Superior temporal gyrus (tissue), 1 donor: ENCODE measurements around the gene RND2.
"Not testable (repeated sequence)": the region's sequence is repeated elsewhere in the genome, so short reads cannot be mapped to it uniquely, and the experiment has no call there.

Experiments used
- DNase-seq: peaks from one replicate; pipeline ENCODE4 v3.0.0-alpha.2; 2016; ENCODE audit errors: extremely low spot score

The RND2 gene, protein sequence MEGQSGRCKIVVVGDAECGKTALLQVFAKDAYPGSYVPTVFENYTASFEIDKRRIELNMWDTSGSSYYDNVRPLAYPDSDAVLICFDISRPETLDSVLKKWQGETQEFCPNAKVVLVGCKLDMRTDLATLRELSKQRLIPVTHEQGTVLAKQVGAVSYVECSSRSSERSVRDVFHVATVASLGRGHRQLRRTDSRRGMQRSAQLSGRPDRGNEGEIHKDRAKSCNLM

DNA sequence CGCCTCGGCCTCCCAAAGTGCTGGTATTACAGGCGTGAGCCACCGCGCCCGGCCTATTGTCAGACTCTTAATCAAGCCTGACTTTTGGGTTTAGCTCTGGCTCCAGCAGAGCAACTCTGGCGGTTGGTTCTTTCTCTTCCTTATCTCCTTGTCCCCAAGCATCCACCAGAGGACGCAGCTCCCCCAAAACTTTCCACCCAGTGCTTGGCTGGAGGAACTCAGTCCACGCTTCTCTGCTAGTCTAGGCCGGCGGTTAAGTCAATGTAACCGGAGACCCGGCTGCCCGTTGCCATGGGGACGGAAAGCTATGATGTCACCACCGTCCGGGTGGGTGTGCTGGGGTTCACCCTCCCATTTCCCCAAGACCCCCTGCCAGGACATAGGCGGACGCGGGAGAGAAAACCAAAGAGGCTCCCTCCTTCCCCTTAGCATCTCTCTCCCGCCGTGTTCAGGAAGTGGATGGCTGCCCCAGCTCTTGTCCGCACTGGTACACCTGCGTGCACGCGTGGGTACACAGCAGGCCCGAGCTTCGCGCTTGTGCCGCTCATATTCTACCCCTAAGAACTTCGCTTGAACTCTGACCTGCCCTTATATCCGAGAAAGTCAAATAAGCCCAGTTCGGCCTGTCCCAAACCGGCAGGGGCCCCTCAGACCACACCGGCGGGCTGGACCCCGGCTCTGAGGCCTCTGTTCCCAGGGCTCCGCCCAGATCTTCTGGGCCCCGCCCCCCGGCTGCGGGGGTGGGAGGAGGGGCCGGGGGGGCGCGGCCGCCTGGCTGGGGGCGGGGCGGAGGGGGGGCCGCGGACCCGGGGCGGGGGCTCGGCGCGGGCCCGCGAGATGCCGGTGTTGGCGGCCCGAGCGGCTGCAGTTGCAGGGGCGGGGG lies at the start of gene RND2:
Gene RND2, plus strand, starts transcription at position 825 of the 883 bp plus-strand sequence. CDS start 117 bp downstream, outside the sequence.
- DNase-seq = peak; percentile 93

- no peak for DNase-seq
Measured at GRCh38 chr17:42975265-42975664, 49.8 kb upstream of the RND2 start.

GRCh38 chr17:42975701-42976100 lies 49.3 kb upstream of the RND2 start:
- not testable (repeated sequence) for DNase-seq

DNA sequence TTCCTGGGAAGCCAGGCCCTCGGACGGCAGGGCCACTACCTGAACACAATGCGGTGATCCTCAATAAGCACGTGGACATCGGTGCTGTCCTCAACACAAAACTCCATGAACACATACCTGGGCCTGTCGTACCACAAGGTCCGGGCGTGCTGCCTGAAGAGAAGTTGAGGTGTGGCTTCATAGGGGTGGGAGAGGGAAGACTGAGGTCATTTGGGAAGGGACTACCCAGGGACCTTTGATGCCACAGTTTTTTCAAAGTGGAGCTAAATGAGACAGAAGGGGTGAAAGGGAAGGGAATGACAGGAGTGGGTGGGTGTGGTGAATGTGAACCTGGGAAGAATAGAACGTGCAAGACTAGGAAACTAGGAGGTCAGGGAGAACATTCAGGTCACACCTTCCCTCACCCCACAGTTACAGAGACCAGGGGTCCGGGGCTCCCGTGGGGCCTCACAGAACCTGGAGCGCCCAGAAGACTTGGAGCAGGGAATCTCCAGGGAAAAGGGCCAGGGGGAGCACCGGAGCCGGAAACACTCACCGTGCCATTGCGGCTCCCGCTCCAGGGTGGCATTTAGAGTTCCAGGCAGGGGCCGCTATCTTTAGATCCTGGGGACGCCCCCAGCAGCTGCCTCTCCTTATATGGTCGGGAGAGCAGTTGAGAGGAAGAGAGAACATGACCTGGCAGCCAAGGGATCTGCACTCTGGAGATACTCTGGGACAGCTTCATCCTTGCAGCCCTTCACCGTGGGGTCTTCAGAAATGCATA lies 45.3 kb upstream of the RND2 start, which contains the start of gene PTGES3L:
Gene PTGES3L, minus strand, starts transcription at position 570 of the 763 bp plus-strand sequence. Its CDS starts 27 bp downstream, at position 543.
- no peak for DNase-seq

DNA sequence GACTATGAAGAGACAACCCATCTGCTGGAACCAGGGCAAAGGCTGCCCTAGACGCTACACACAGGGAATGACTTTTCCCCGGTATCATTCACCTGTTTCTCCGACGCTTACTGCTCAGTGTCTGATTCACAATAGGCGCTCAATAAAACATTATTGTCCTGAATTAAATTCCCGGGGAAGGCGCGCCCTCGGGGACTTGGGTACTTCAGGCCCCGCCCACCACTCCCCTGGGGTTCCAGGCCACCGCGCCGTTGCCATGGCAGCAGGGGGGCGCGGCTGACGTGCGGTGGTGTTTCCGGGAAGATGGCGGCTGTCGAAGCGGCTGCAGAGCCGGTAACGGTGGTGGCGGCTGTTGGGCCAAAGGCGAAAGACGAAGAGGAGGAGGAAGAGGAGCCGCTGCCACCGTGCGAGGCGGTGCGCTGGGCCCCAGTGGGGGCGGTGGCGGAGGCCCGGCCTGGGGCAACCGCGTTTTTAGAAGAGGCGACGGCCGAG lies 44.7 kb upstream of the RND2 start, which contains the start of gene RUNDC1:
Gene RUNDC1, plus strand, starts transcription at position 292 of the 492 bp plus-strand sequence. Its CDS starts 12 bp downstream, at position 304.
- peak; percentile 86 for DNase-seq

GRCh38 chr17:42980766-42981397 lies 44.1 kb upstream of the RND2 start:
- DNase-seq = no peak

DNA sequence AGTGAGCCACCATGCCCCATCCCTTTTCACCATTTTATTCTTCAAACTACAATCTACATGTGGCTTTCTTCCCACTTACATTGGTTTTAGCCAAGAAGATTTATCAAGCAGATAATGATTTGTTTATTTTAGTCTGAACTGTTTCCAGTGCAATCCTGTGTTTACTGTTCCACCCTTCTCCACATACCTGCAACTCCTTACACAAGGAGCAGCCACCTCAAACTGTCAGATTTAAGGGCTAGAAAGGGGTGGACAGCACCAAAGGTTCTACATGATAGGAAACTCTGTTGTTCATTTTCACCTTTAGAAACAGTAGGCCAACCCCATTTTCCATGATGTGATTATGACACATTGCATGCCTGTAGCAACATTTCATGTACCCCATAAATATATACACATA lies 42.8 kb upstream of the RND2 start:
- no peak for DNase-seq

DNA sequence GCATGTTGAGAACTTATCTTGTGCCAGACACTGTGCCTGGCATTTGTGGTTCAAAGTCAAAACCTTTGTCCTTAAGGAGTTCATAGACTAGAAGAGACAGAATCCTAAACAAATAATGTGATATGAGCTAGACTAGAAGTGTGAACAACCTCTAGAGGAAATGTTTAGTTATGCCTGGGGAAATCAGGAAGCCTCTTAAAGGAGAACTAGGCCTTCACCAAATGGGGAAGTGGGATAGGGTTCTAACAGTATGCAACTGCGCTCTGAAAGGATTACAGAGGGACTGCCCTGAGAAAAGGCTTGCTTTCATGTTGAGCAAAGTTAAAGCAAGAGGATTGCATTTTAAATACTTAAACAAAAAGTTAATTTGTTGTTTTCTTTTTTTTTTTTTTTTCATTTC lies 39.8 kb upstream of the RND2 start:
- no peak for DNase-seq

- no peak for DNase-seq
Measured at GRCh38 chr17:42989141-42989540, 35.9 kb upstream of the RND2 start.

DNA sequence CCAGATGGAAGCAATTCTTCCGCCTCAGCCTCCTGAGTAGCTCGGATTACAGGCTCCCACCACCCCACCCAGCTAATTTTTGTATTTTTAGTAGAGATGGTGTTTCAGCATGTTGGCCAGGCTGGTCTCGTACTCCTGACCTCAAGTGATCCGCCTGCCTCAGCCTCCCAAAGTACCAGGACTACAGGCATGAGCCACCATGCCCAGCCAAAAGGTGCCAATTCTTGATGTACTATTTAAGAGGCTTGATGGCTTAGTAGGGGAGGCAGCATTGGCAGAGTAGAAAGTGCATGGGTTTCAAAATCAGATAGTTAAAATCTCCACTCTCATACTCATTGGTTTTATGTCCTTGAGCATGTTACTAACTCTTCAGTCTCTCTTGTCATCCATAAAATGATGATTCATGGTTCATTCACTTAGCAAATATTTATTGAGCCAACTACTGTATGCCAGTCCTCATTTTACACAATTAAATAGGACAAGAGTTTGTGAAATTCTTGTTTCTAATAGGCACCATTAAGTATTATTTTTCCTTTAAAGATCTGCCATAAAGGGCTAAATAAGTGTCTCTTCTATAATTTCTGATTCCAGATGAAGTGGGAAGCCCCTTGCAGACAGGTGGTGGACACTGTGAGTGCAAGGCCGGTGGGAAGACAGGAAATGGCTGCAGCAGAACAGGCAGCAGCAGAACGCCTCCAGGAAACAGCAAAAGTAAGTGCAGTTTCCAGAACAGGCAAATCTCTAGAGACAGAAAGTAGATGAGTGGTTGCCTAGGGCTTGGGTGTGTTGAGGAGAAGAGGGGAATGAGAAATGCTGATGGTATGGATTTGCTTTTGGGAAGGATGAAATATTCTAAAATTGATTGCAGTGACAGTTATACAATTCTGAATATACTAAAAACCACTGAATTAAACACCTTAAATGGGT lies 35.0 kb upstream of the RND2 start:
- DNase-seq = no peak

GRCh38 chr17:42991471-42991870 lies 33.6 kb upstream of the RND2 start:
- DNase-seq = no peak

DNA sequence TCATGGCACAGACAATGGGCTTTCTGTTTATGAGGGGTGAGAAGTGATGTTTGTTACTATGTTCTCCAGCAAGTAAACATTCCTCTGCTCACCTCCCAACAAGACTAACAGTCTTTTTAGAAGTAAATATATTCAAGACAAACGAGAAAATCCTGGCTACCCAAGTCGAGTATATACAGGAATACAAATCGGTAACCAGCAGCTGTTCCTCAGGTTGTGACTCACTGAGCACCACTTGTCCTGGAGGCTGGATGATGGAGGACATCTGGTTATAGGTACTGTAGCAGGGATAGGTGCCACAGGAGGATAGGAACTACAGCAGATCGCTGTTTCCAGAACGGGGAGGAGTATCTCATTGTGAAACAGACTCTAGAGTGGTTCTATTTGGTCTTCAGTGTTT lies 32.2 kb upstream of the RND2 start:
- no peak for DNase-seq

DNA sequence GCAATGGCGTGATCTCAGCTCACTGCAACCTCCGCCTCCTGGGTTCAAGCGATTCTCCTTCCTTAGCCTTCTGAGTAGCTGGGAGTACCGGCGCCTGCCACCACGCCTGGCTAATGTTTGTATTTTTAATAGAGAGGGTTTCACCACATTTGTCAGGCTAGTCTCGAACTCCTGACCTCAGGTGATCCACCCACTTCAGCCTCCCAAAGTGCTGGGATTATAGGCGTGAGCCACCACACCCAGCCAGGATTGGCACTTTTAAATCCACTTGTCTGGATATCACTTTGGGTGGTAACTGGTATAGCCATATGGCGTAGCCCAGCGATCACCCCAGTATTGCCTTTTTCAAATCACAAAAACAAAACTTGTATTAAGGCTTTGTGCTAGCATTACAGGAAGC lies 31.1 kb upstream of the RND2 start:
- not testable (repeated sequence) for DNase-seq

DNA sequence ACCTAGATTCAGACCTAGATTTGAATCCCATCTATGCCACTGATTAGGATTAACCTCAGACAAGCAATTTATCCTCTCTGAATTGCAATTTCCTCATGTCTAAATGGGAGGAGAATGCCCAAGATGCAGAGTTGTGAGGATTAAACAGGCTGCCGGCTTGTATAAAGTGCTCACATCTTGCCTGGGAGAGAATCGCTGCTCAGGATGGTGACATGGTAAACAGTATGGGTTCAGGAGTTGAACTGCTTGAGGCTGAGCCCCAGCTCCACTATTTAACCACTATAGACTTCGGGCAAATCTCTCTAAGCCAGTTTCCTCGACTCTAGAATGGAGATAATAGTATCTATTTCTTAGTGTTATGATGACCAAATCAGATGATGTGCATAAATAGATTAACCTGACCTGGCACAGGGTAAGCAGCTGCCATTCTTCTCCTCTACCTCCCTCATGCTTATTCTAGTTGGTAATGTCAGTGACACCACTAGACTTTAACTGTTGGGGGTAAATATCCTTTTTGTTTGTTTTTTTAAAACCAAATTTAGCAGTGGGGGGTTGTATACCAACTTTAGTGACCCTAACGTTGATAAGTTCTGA lies 27.5 kb upstream of the RND2 start:
- no peak for DNase-seq

- peak; percentile 100 for DNase-seq
Measured at GRCh38 chr17:42997984-42998938, 26.8 kb upstream of the RND2 start, which contains the start of gene RPL27. TSS of gene RPL27 (plus strand) at chr17:42998419. CDS start at chr17:42998751, 332 bp downstream.

GRCh38 chr17:42999003-42999525 lies 26.0 kb upstream of the RND2 start:
- DNase-seq = no peak

GRCh38 chr17:43000894-43001293 lies 24.1 kb upstream of the RND2 start:
- not testable (repeated sequence) for DNase-seq

GRCh38 chr17:43003542-43004172 lies 21.4 kb upstream of the RND2 start:
- DNase-seq = no peak
